A549 (cell line): ENCODE measurements around the gene MAP2K6. TPM values are rescaled to one million over a fixed set of nuclear protein-coding genes. Genes with fewer than 3 reads are reported as not detected.

Experiments
- ATAC-seq, 2 experiments: fragments of 200-7000 bp in 1 of 2; fragments of >200 bp in 1 of 2; cut with Nextera tagmentation in 1 of 2; cut with Tn5 transposase in 1 of 2; 3 replicates each; pipeline versions ENCODE4 v1.8.0 to v1.9.1; 2018 to 2020; ENCODE audit warnings: mild to moderate bottlenecking in 1 of 2, moderate library complexity in 1 of 2
- CTCF ChIA-PET: fragments of 300-600 bp; sonication (Branson Sonifier 250); formaldehyde crosslinking; extraction: SDS; loops from one replicate; lab custom pipeline; 2021; ENCODE audit warnings: antibody characterized with exemption, inconsistent platforms; lab: Yijun Ruan, JAX
- POLR2A ChIA-PET: fragments of 350-600 bp; formaldehyde crosslinking; extraction: SDS; loops from one replicate; lab custom pipeline; 2021; ENCODE audit warnings: antibody characterized with exemption, inconsistent platforms; lab: Yijun Ruan, JAX
- DNase-seq, 2 experiments: peaks; one replicate each; pipeline versions ENCODE4 v3.0.0 to v3.0.0-alpha.2; 2011 to 2016; ENCODE audit warnings: low read depth in 1 of 2, low spot score in 1 of 2
- FAIRE-seq: peaks from 2 replicates; lab custom pipeline; 2011; peaks lifted over from hg19 to GRCh38; lab: Jason Lieb, UNC
- H3K27ac ChIP-seq, 2 experiments: fragments of >200 bp; sonication (Bioruptor Twin); formaldehyde crosslinking; 3 replicates each; pipeline ENCODE4 v1.5.1; 2016 to 2017
- H3K4me1 ChIP-seq: fragments of >200 bp; sonication (Bioruptor Twin); formaldehyde crosslinking; 3 replicates; pipeline ENCODE4 v1.6.1; 2016
- H3K4me2 ChIP-seq: fragments of >200 bp; sonication (Bioruptor Twin); formaldehyde crosslinking; 3 replicates; pipeline ENCODE4 v1.6.1; 2016
- H3K4me3 ChIP-seq: fragments of >200 bp; sonication (Bioruptor Twin); formaldehyde crosslinking; 3 replicates; pipeline ENCODE4 v1.5.1; 2016
- H3K9me3 ChIP-seq: fragments of >200 bp; sonication (Bioruptor Twin); formaldehyde crosslinking; 3 replicates; pipeline ENCODE4 v1.6.1; 2016
- ATOH8 ChIP-seq: fragments of 250-450 bp; sonication (Bioruptor Pico); IDR thresholded peaks from 2 replicates; pipeline ENCODE4 v1.5.0; 2020; ENCODE audit warnings: low read depth, mild to moderate bottlenecking, moderate library complexity
- BCL3 ChIP-seq: fragments of >200 bp; sonication (Bioruptor Twin); formaldehyde crosslinking; IDR thresholded peaks from 3 replicates; pipeline ENCODE4 v1.6.1; 2016
- BHLHE40 ChIP-seq: IDR thresholded peaks from 2 replicates; pipeline ENCODE4 v1.6.1; 2012; ENCODE audit warnings: low read depth, low read length, inconsistent platforms
- CBX8 ChIP-seq: fragments of 200-600 bp; sonication (generic); IDR thresholded peaks from 2 replicates; pipeline ENCODE4 v1.6.1; 2016
- ESRRA ChIP-seq: fragments of 150-350 bp; IDR thresholded peaks from 2 replicates; pipeline ENCODE4 v1.6.1; 2014; ENCODE audit warnings: mild to moderate bottlenecking, low read length, borderline replicate concordance
- FOSB ChIP-seq: fragments of 250-450 bp; sonication (Bioruptor Pico); IDR thresholded peaks from 2 replicates; pipeline ENCODE4 v1.5.0; 2020; ENCODE audit warnings: mild to moderate bottlenecking, moderate library complexity
- FOSL2 ChIP-seq, 2 experiments: fragments of 450-650 bp in 1 of 2; fragments of >200 bp in 1 of 2; sonication (Bioruptor Twin) in 1 of 2; formaldehyde crosslinking; IDR thresholded peaks; 2 replicates each; pipeline versions ENCODE4 v1.5.0 to v1.6.1; 2016 to 2020; ENCODE audit warnings: mild to moderate bottlenecking in 1 of 2, moderate library complexity in 1 of 2
- GATA3 ChIP-seq: IDR thresholded peaks from 2 replicates; pipeline ENCODE4 v1.6.1; 2012; ENCODE audit warnings: borderline replicate concordance
- HDAC2 ChIP-seq: fragments of 200-600 bp; sonication (generic); IDR thresholded peaks from 2 replicates; pipeline ENCODE4 v1.6.1; 2016
- HOXB13 ChIP-seq: fragments of 250-450 bp; sonication (Bioruptor Pico); IDR thresholded peaks from 2 replicates; pipeline ENCODE4 v1.5.0; 2020; ENCODE audit warnings: low read depth, mild to moderate bottlenecking, moderate library complexity
- KDM1A ChIP-seq: fragments of 200-600 bp; sonication (generic); IDR thresholded peaks from 2 replicates; pipeline ENCODE4 v1.6.1; 2016; ENCODE audit warnings: low read depth, mild to moderate bottlenecking
- MYC ChIP-seq: IDR thresholded peaks from 2 replicates; pipeline ENCODE4 v1.6.1; 2012; ENCODE audit warnings: mild to moderate bottlenecking, inconsistent platforms, low read length, improper control_type of control experiment, borderline replicate concordance
- POLR2AphosphoS2 ChIP-seq: conservative IDR thresholded peaks from 2 replicates; pipeline ENCODE4 v1.6.1; 2012; ENCODE audit warnings: low read length, improper control_type of control experiment, inconsistent platforms
- RAD21 ChIP-seq, 2 experiments: fragments of >200 bp in 1 of 2; sonication (Bioruptor Twin) in 1 of 2; formaldehyde crosslinking in 1 of 2; IDR thresholded peaks in 1 of 2; conservative IDR thresholded peaks in 1 of 2; 2 replicates in 1 of 2; 3 replicates in 1 of 2; pipeline ENCODE4 v1.6.1; 2012 to 2018; ENCODE audit warnings: inconsistent platforms in 1 of 2
- RARB ChIP-seq: fragments of 250-450 bp; sonication (Bioruptor Pico); IDR thresholded peaks from 2 replicates; pipeline ENCODE4 v1.8.0; 2021; ENCODE audit warnings: mild to moderate bottlenecking, moderate library complexity
- RFX5 ChIP-seq: fragments of 450-650 bp; IDR thresholded peaks from 2 replicates; pipeline ENCODE4 v1.7.1; 2014; ENCODE audit warnings: antibody characterized with exemption, mild to moderate bottlenecking, moderate library complexity
- SREBF2 ChIP-seq: fragments of 450-650 bp; IDR thresholded peaks from 2 replicates; pipeline ENCODE4 v1.6.1; 2014; ENCODE audit warnings: mild to moderate bottlenecking, moderate library complexity
- WGBS: methylation state at CpG from one replicate; pipeline ENCODE4 v1.1.6; 2017; ENCODE audit errors: missing lambda C conversion rate; 5-methylcytosine and 5-hydroxymethylcytosine counted together
- polyA plus RNA-seq, 4 experiments: library from polyadenylated mRNA; depleted of rRNA in 3 of 4; stranded (reverse); fragments of >200 nt; fragmentation: RNase III in 1 of 4; extraction: RNeasy Plus Mini Kit Qiagen cat#74134 plus additional on column Dnase treatment in 1 of 4; gene quantifications; 2 replicates in 3 of 4; 3 replicates in 1 of 4; pipeline ENCODE4 v1.2.3, GENCODE V29; 2011 to 2017
- TF ChIP-seq, protein P1 (sequence below): fragments of 150-350 bp; IDR thresholded peaks from 2 replicates; pipeline ENCODE4 v1.6.1; 2014; ENCODE audit warnings: low read depth, mild to moderate bottlenecking, low read length

The MAP2K6 gene
- polyA plus RNA-seq, 2 of the 4 experiments (the other 2 are of a cell fraction), result 20.2 to 20.7 TPM

DNA sequence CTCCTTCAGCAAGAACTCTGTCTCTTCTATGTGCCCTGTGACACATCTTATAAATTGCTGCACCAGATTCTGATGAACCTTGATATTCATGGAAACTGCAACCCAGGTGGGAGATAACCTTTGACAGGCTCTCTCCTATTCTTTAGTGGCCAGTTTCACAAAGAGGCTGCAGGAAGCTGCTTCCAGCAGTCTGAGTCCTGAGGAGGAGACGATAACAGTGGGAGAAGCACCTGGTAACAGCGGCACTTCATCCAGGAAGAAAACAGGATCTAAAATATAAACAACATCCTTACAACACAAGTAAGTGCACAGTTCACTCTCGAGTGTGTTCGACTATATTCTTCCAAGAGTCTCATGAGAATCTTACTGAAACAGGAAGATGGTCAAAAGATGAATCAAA is 180.1 kb downstream of the MAP2K6 start:
- no peak for DNase-seq
- ChIA-PET CTCF (interaction anchor here (0.8 to 4.0 kb wide), 4 partner anchors 12 to 26 kb away, joined by 3 to 13 read pairs (median 5); no protein-coding TSS in a partner anchor), POLR2A (no interaction called here)
- no peak overlapping the region for H3K27ac ChIP-seq
- H3K4me1 ChIP-seq, result peaks cover 10% of the 10 kb centered on the region; the same call in 1 of the 3 replicates
- H3K4me2 ChIP-seq, result no peak overlapping the region
- no peaks in the 10 kb centered on the region for H3K9me3 ChIP-seq
- no peak overlapping the region for H3K4me3 ChIP-seq
- TF ChIP-seq ATOH8 (no peak), HDAC2 (no peak), RFX5 (no peak)
- no peak for ATAC-seq
- no peak for FAIRE-seq
- 76% methylated on average over 4 of the region's 4 CpGs for WGBS

- H3K4me1 ChIP-seq, result peaks cover 10% of the 10 kb centered on the region; the same call in 1 of the 3 replicates
- DNase-seq (no peak), FAIRE-seq (no peak), ATAC-seq (no peak)
- CTCF ChIA-PET, result interaction anchor here (4.0 kb wide), 1 partner anchor 11 kb away, joined by 13 read pairs; no protein-coding TSS in a partner anchor
- no peak overlapping the region for H3K27ac ChIP-seq
- H3K9me3 ChIP-seq, result no peaks in the 10 kb centered on the region
- TF ChIP-seq GATA3 (no peak), SREBF2 (no peak), BHLHE40 (no peak), FOSB (CRISPR knock-in tag) (no peak), HDAC2 (no peak), RARB (CRISPR knock-in tag) (no peak), RAD21 (conservative IDR thresholded peaks at IDR 0.05 in 1 of 2, IDR thresholded peaks at IDR 0.05 in 1 of 2) (no peak), KDM1A (no peak), HOXB13 (CRISPR knock-in tag) (no peak), CBX8 (no peak), POLR2AphosphoS2 (no peak), ESRRA (no peak), BCL3 (no peak)
- TF ChIP-seq, protein P1, sequence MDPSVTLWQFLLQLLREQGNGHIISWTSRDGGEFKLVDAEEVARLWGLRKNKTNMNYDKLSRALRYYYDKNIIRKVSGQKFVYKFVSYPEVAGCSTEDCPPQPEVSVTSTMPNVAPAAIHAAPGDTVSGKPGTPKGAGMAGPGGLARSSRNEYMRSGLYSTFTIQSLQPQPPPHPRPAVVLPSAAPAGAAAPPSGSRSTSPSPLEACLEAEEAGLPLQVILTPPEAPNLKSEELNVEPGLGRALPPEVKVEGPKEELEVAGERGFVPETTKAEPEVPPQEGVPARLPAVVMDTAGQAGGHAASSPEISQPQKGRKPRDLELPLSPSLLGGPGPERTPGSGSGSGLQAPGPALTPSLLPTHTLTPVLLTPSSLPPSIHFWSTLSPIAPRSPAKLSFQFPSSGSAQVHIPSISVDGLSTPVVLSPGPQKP, result no peak
- H3K4me2 ChIP-seq, result no peak overlapping the region
- WGBS, result 72% methylated on average over 9 of the region's 9 CpGs
- no peak overlapping the region for H3K4me3 ChIP-seq
- POLR2A ChIA-PET, result no interaction called here
Measured at GRCh38 chr17:69596141-69596540, 181.6 kb downstream of the MAP2K6 start.

GRCh38 chr17:69597898-69598692 is 183.6 kb downstream of the MAP2K6 start:
- Histone ChIP-seq H3K27ac (0 out of 6 replicates have a peak overlapping the region, but pooled peaks of 1 of the 2 experiments have one; percentile 5), H3K9me3 (no peaks in the 10 kb centered on the region), H3K4me2 (no peak overlapping the region), H3K4me1 (peaks cover 9% of the 10 kb centered on the region; the same call in 1 of the 3 replicates)
- peak; percentile 53 to 62; a peak in 3 of 6 replicates for ATAC-seq
- ChIA-PET CTCF (interaction anchor here (1.2 to 2.9 kb wide), 3 partner anchors 10 to 1024 kb away, joined by 3 to 31 read pairs (median 3); no protein-coding TSS in a partner anchor), POLR2A (no interaction called here)
- DNase-seq, result peak in 1 of 2 experiments; percentile 30
- WGBS, result 75% methylated on average over 7 of the region's 7 CpGs
- FAIRE-seq, result peak; percentile 49
- no peak for TF ChIP-seq MYC
- TF ChIP-seq FOSL2 (IDR thresholded peaks at IDR 0.05), result no peak
- peak; percentile 44; the same call in 1 of the 2 replicates for TF ChIP-seq FOSL2 (CRISPR knock-in tag; IDR thresholded peaks at IDR 0.05)
- TF ChIP-seq, all 56 proteins: peak for 1
- no peak overlapping the region for H3K4me3 ChIP-seq
